Smooth muscle cell (in vitro differentiated cells): ENCODE results near the gene CASKIN2. TPM values are rescaled to one million over a fixed set of nuclear protein-coding genes. Genes with fewer than 3 reads are reported as not detected.
"Not testable (repeated sequence)": the region's sequence is repeated elsewhere in the genome, so short reads cannot be mapped to it uniquely, and the experiment has no call there.

Experiments used
- DNase-seq: peaks from one replicate; lab custom pipeline; 2025; ENCODE audit not compliant: unreplicated experiment; lab: John Stamatoyannopoulos, UW
- H2AFZ ChIP-seq: fragments of 200-600 bp; sonication (generic); 2 replicates; pipeline ENCODE4 v1.6.0; 2016; ENCODE audit warnings: antibody characterized with exemption, low read depth, mild to moderate bottlenecking
- H3F3A ChIP-seq: fragments of 200-600 bp; sonication (generic); 2 replicates; pipeline ENCODE4 v1.6.0; 2017; ENCODE audit warnings: antibody characterized with exemption, low read depth
- H3K27ac ChIP-seq: fragments of 200-600 bp; sonication (generic); 2 replicates; pipeline ENCODE4 v1.5.1; 2016; ENCODE audit warnings: low read depth, mild to moderate bottlenecking
- H3K27me3 ChIP-seq: fragments of 200-600 bp; sonication (generic); 2 replicates; pipeline ENCODE4 v1.6.1; 2016; ENCODE audit warnings: low read depth, mild to moderate bottlenecking
- H3K36me3 ChIP-seq: fragments of 200-600 bp; sonication (generic); 2 replicates; pipeline ENCODE4 v1.5.1; 2016; ENCODE audit warnings: low read depth
- H3K4me1 ChIP-seq: fragments of 200-600 bp; sonication (generic); 2 replicates; pipeline ENCODE4 v1.5.1; 2016; ENCODE audit warnings: low read depth
- H3K4me2 ChIP-seq: fragments of 200-600 bp; sonication (generic); 2 replicates; pipeline ENCODE4 v1.6.0; 2016; ENCODE audit warnings: mild to moderate bottlenecking
- H3K4me3 ChIP-seq: fragments of 200-600 bp; sonication (generic); 2 replicates; pipeline ENCODE4 v1.5.1; 2016; ENCODE audit warnings: mild to moderate bottlenecking
- H3K79me2 ChIP-seq: fragments of 200-600 bp; sonication (generic); 2 replicates; pipeline ENCODE4 v1.6.0; 2016; ENCODE audit warnings: low read depth, mild to moderate bottlenecking
- H3K9ac ChIP-seq: fragments of 200-600 bp; sonication (generic); 2 replicates; pipeline ENCODE4 v1.6.0; 2016; ENCODE audit warnings: low read depth
- H3K9me3 ChIP-seq: fragments of 200-600 bp; sonication (generic); replicated peaks from 2 replicates; pipeline ENCODE4 v1.5.1; 2016; ENCODE audit warnings: low read depth
- H4K20me1 ChIP-seq: fragments of 200-600 bp; sonication (generic); 2 replicates; pipeline ENCODE4 v1.6.0; 2016; ENCODE audit warnings: low read depth
- CTCF ChIP-seq: fragments of 200-600 bp; sonication (generic); IDR thresholded peaks from 2 replicates; pipeline ENCODE4 v1.5.1; 2017; ENCODE audit warnings: borderline replicate concordance, mild to moderate bottlenecking, antibody characterized with exemption; ENCODE audit not compliant: insufficient read depth, poor library complexity, severe bottlenecking
- WGBS: methylation state at CpG from one replicate; pipeline ENCODE4 v1.1.7; 2016; ENCODE audit warnings: low lambda C conversion rate; 5-methylcytosine and 5-hydroxymethylcytosine counted together
- polyA plus RNA-seq: library from polyadenylated mRNA; unstranded; fragments of >200 nt; fragmentation: Nextera tagmentation; extraction: Ambion mirVana; gene quantifications from 2 replicates; pipeline ENCODE4 v1.2.1, GENCODE V29; 2016
- total RNA-seq: library from RNA; depleted of rRNA; stranded (reverse); fragments of >200 nt; gene quantifications from 2 replicates; pipeline ENCODE4 v1.2.3, GENCODE V29; 2014

Gene CASKIN2
- total and polyA plus RNA-seq, 2 experiments from 2014 or later: 2.6 to 8.0 TPM

- H3K27me3 ChIP-seq: no peaks in the 10 kb centered on the region
- H4K20me1 ChIP-seq: peaks cover 96% of the 10 kb centered on the region
- H3K36me3 ChIP-seq: no peaks in the 10 kb centered on the region
- no peak overlapping the region for H3K9ac ChIP-seq
- H3K4me1 ChIP-seq: peaks cover 32% of the 10 kb centered on the region
- H3K27ac ChIP-seq: no peak overlapping the region
- 37% methylated on average over 13 of the region's 13 CpGs for WGBS
- no peak overlapping the region for H3K4me3 ChIP-seq
- no peaks in the 10 kb centered on the region for H3K79me2 ChIP-seq
- peaks cover 6% of the 10 kb centered on the region for H3F3A ChIP-seq
- no peaks in the 10 kb centered on the region for H3K9me3 ChIP-seq
- no peak for TF ChIP-seq CTCF
- H2AFZ ChIP-seq: no peak overlapping the region
- H3K4me2 ChIP-seq: peak overlapping the region; percentile 51
- DNase-seq: no peak
Observed at GRCh38 chr17:75481194-75482068, 33.9 kb downstream of the CASKIN2 start.

GRCh38 chr17:75480281-75480680 lies 35.1 kb downstream of the CASKIN2 start:
- H3K4me2 ChIP-seq: no peak overlapping the region
- no peaks in the 10 kb centered on the region for H3K36me3 ChIP-seq
- WGBS: 70% methylated on average over 6 of the region's 6 CpGs
- no peaks in the 10 kb centered on the region for H3K9me3 ChIP-seq
- no peak overlapping the region for H2AFZ ChIP-seq
- no peak overlapping the region for H3K4me3 ChIP-seq
- no peaks in the 10 kb centered on the region for H3K79me2 ChIP-seq
- no peak overlapping the region for H3K9ac ChIP-seq
- no peak for TF ChIP-seq CTCF
- H3K27ac ChIP-seq: no peak overlapping the region
- H4K20me1 ChIP-seq: peaks cover 96% of the 10 kb centered on the region
- DNase-seq: no peak
- H3F3A ChIP-seq: peaks cover 6% of the 10 kb centered on the region
- H3K27me3 ChIP-seq: no peaks in the 10 kb centered on the region
- peaks cover 33% of the 10 kb centered on the region for H3K4me1 ChIP-seq

- Histone ChIP-seq H3K4me3 (no peak overlapping the region), H3F3A (peaks cover 6% of the 10 kb centered on the region), H3K36me3 (no peaks in the 10 kb centered on the region), H3K27ac (no peak overlapping the region), H3K4me1 (peaks cover 33% of the 10 kb centered on the region), H2AFZ (no peak overlapping the region), H3K79me2 (no peaks in the 10 kb centered on the region), H3K4me2 (no peak overlapping the region), H3K27me3 (no peaks in the 10 kb centered on the region), H3K9ac (no peak overlapping the region), H3K9me3 (no peaks in the 10 kb centered on the region), H4K20me1 (peaks cover 93% of the 10 kb centered on the region)
- 50% methylated on average over 7 of the region's 7 CpGs for WGBS
- TF ChIP-seq CTCF: no peak
- DNase-seq: no peak
Observed at GRCh38 chr17:75478508-75478907, 36.8 kb downstream of the CASKIN2 start.

- not testable (repeated sequence) for H3K79me2 ChIP-seq, H3K4me2 ChIP-seq, H2AFZ ChIP-seq, H3F3A ChIP-seq, H3K4me3 ChIP-seq, H3K27me3 ChIP-seq, DNase-seq, H3K36me3 ChIP-seq, H3K9me3 ChIP-seq, H3K9ac ChIP-seq, H3K27ac ChIP-seq
- Histone ChIP-seq H4K20me1 (peaks cover 93% of the 10 kb centered on the region), H3K4me1 (peaks cover 33% of the 10 kb centered on the region)
- WGBS: 97% methylated on average over 11 of the region's 11 CpGs
Observed at GRCh38 chr17:75477490-75477862, 37.9 kb downstream of the CASKIN2 start.
